ENCODE data around the gene C19orf12. TPM values are rescaled to one million over a fixed set of nuclear protein-coding genes. Genes with fewer than 3 reads are reported as not detected.

The C19orf12 gene
- total RNA-seq, 1 experiment from 2014 or later: 17.5 TPM

- DNase-seq: no peak
- peak overlapping the region in 2 of 3 experiments; percentile 49 to 80; a peak in 2 of 7 replicates for H3K27ac Mint-ChIP-seq
- H3K18ac ChIP-seq (ENCODE audit: insufficient read length, low read depth, low read length): no peak overlapping the region
Measured at GRCh38 chr19:29676586-29676985, 38.5 kb downstream of the C19orf12 start.

More at GRCh38 chr19:29676586-29676985, 38.5 kb downstream of the C19orf12 start:
- Histone ChIP-seq H3K56ac (ENCODE audit: insufficient read length, low read depth, low read length) (no peak overlapping the region), H3K79me2 (ENCODE audit: insufficient read depth, low read length) (no peaks in the 10 kb centered on the region), H3K4me1 (ENCODE audit: insufficient read depth, low read length) (no peaks in the 10 kb centered on the region), H3K4ac (ENCODE audit: low read depth, low read length) (no peak overlapping the region), H3T11ph (ENCODE audit: low read length) (no peak overlapping the region), H3K23ac (ENCODE audit: insufficient read length, low read depth, low read length) (no peak overlapping the region), H3K9ac (ENCODE audit: extremely low read depth, insufficient read length, low read length) (no peak overlapping the region), H3K9me3 (ENCODE audit: control insufficient read depth, low read depth, low read length) (no peaks in the 10 kb centered on the region), H3K27ac (ENCODE audit: insufficient read length, low read depth, low read length) (no peak overlapping the region), H4K20me1 (ENCODE audit: control insufficient read depth, insufficient read depth, insufficient read length) (no peaks in the 10 kb centered on the region), H4K91ac (ENCODE audit: insufficient read length, low read depth, low read length) (no peak overlapping the region), H3K79me1 (ENCODE audit: insufficient read depth, low read depth, low read length, poor library complexity, severe bottlenecking) (peaks cover 3% of the 10 kb centered on the region), H2BK5ac (ENCODE audit: insufficient read length, low read length) (no peak overlapping the region), H2BK12ac (ENCODE audit: insufficient read length, low read depth, low read length) (no peak overlapping the region), H3K23me2 (ENCODE audit: insufficient read length, low read depth, low read length, poor library complexity, severe bottlenecking) (no peaks in the 10 kb centered on the region), H2BK120ac (ENCODE audit: low read depth, low read length, poor library complexity, severe bottlenecking) (no peak overlapping the region), H2BK20ac (ENCODE audit: low read depth, low read length, poor library complexity, severe bottlenecking) (no peak overlapping the region), H2BK15ac (ENCODE audit: low read depth, low read length) (no peak overlapping the region), H3K4me2 (ENCODE audit: insufficient read depth, insufficient read length, low read length) (no peak overlapping the region), H4K5ac (ENCODE audit: insufficient read length, low read depth, low read length) (no peak overlapping the region), H3K14ac (ENCODE audit: insufficient read depth, low read length) (no peak overlapping the region; the same call in 1 of the 2 replicates), H3K27me3 (ENCODE audit: insufficient read depth, low read length) (no peaks in the 10 kb centered on the region), H2AK5ac (ENCODE audit: insufficient read length, low read length) (no peak overlapping the region), H4K8ac (replicated peaks; ENCODE audit: insufficient read length, low read depth, low read length) (no peak overlapping the region), H2AFZ (ENCODE audit: low read length) (no peak overlapping the region)
- H3K9me3 Mint-ChIP-seq: no peaks in the 10 kb centered on the region
- no peak overlapping the region for H3K4me3 Mint-ChIP-seq
- WGBS (ENCODE audit: extremely low coverage, insufficient read length, low lambda C conversion rate): no CpG with 5 or more reads among the region's 8 CpGs
- H3K36me3 Mint-ChIP-seq (ENCODE audit: insufficient read depth in 1 of 3, low read depth in 3 of 3): peaks cover 0 to 6% (median 2%) of the 10 kb centered on the region in 3 experiments; a peak in 2 of 7 replicates
- no peaks in the 10 kb centered on the region; the same call in 1 of the 2 replicates for H3K27me3 Mint-ChIP-seq (ENCODE audit: low read depth)
- H3K4me1 Mint-ChIP-seq: no peaks in the 10 kb centered on the region
- TF ChIP-seq CTCF (conservative IDR thresholded peaks at IDR 0.05): no peak
